ENCODE measurements around the gene CDK14.
"Not testable (repeated sequence)": the region's sequence is repeated elsewhere in the genome, so short reads cannot be mapped to it uniquely, and the experiment has no call there.

The CDK14 gene

GRCh38 chr7:91164506-91164905 lies 568.4 kb downstream of the CDK14 start:
- DNase-seq (ENCODE audit: low spot score) = no peak

- no peak for DNase-seq (ENCODE audit: low spot score)
Observed at GRCh38 chr7:91165006-91165845, 569.1 kb downstream of the CDK14 start.

GRCh38 chr7:91165846-91166230 lies 569.7 kb downstream of the CDK14 start:
- DNase-seq (ENCODE audit: low spot score) = no peak

GRCh38 chr7:91168871-91169829 lies 573.0 kb downstream of the CDK14 start:
- DNase-seq (ENCODE audit: low spot score) = no peak

GRCh38 chr7:91169830-91170191 lies 573.7 kb downstream of the CDK14 start:
- no peak for DNase-seq (ENCODE audit: low spot score)

- not testable (repeated sequence) for DNase-seq (ENCODE audit: low spot score)
Observed at GRCh38 chr7:91173265-91173664, 577.1 kb downstream of the CDK14 start.

GRCh38 chr7:91180746-91181145 lies 584.6 kb downstream of the CDK14 start:
- DNase-seq (ENCODE audit: low spot score) = no peak

GRCh38 chr7:91181949-91182348 lies 585.8 kb downstream of the CDK14 start:
- DNase-seq (ENCODE audit: low spot score) = no peak

GRCh38 chr7:91182819-91183764 lies 587.0 kb downstream of the CDK14 start:
- DNase-seq (ENCODE audit: low spot score) = no peak

- no peak for DNase-seq (ENCODE audit: low spot score)
Observed at GRCh38 chr7:91185771-91186170, 589.6 kb downstream of the CDK14 start.

- DNase-seq (ENCODE audit: low spot score) = no peak
Observed at GRCh38 chr7:91187061-91187460, 590.9 kb downstream of the CDK14 start.

GRCh38 chr7:91191771-91192170 lies 595.6 kb downstream of the CDK14 start:
- no peak for DNase-seq (ENCODE audit: low spot score)

- no peak for DNase-seq (ENCODE audit: low spot score)
Observed at GRCh38 chr7:91193141-91193540, 597.0 kb downstream of the CDK14 start.

GRCh38 chr7:91194841-91195240 lies 598.7 kb downstream of the CDK14 start:
- no peak for DNase-seq (ENCODE audit: low spot score)

- DNase-seq (ENCODE audit: low spot score) = no peak
Observed at GRCh38 chr7:91196058-91196457, 599.9 kb downstream of the CDK14 start.

GRCh38 chr7:91198371-91198770 lies 602.2 kb downstream of the CDK14 start:
- DNase-seq (ENCODE audit: low spot score) = no peak

- no peak for DNase-seq (ENCODE audit: low spot score)
Observed at GRCh38 chr7:91199601-91200000, 603.5 kb downstream of the CDK14 start.

GRCh38 chr7:91201442-91202113 lies 605.5 kb downstream of the CDK14 start:
- no peak for DNase-seq (ENCODE audit: low spot score)

GRCh38 chr7:91206361-91206960 lies 610.3 kb downstream of the CDK14 start:
- no peak for DNase-seq (ENCODE audit: low spot score)

- DNase-seq (ENCODE audit: low spot score) = no peak
Observed at GRCh38 chr7:91212582-91212981, 616.5 kb downstream of the CDK14 start.

GRCh38 chr7:91226411-91226810 lies 630.3 kb downstream of the CDK14 start:
- DNase-seq (ENCODE audit: low spot score) = no peak
